GM13977 (cell line): ENCODE results near the gene DNAI7.
A peak's percentile ranks its signal among the peaks of the same experiment; 100 is the strongest.

Experiments
- DNase-seq: peaks from one replicate; pipeline ENCODE4 v3.0.0; 2012; ENCODE audit warnings: low spot score
- CTCF ChIP-seq: IDR thresholded peaks from 2 replicates; pipeline ENCODE4 v1.5.1; 2012; ENCODE audit warnings: mild to moderate bottlenecking, control low read depth; ENCODE audit not compliant: insufficient read depth; ENCODE audit errors: extremely low read depth, missing control alignments
- in situ Hi-C: fragments of 300-500 bp; cut with MboI; formaldehyde crosslinking; loops from one replicate; pipeline ENCODE4 v1.12.0; 2022; ENCODE audit warnings: low sequenced_read_pairs, low pct_unique_long_range_greater_than_20kb, mixed read lengths, inconsistent platforms; ENCODE audit not compliant: unreplicated experiment

DNAI7 gene

GRCh38 chr12:25186038-25186787, 8.7 kb downstream of the DNAI7 start:
- no peak for DNase-seq
- in situ Hi-C loops: no loop called here
- no peak for TF ChIP-seq CTCF

- in situ Hi-C loops: no loop called here
- DNase-seq: no peak
- no peak for TF ChIP-seq CTCF
Observed at GRCh38 chr12:25184132-25184531, 10.8 kb downstream of the DNAI7 start.

- TF ChIP-seq CTCF: no peak
- in situ Hi-C loops: no loop called here
- DNase-seq: no peak
Observed at GRCh38 chr12:25182765-25183164, 12.2 kb downstream of the DNAI7 start.

GRCh38 chr12:25162866-25163265, 32.1 kb downstream of the DNAI7 start:
- DNase-seq: no peak
- in situ Hi-C loops: no loop called here
- TF ChIP-seq CTCF: no peak

DNA sequence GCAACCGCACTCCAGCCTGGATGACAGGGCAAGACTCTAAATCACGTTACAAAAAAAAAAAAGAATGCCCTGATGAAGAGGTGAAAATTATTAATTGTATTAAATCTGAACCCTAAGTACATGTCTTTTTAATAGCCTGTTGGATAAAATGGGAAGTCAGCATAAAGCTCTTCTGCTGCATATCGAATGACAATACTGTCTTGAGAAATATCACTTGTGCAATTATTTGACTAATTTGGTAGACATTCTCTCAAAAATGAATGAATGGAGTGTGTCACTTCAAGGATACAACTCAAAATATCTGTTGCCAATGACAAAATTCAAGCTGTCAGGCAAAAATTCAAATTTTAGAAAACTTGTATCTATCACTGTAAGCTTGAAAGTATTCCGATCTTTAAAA, 38.9 kb downstream of the DNAI7 start:
- DNase-seq: no peak
- no peak for TF ChIP-seq CTCF
- in situ Hi-C loops: no loop called here

DNA sequence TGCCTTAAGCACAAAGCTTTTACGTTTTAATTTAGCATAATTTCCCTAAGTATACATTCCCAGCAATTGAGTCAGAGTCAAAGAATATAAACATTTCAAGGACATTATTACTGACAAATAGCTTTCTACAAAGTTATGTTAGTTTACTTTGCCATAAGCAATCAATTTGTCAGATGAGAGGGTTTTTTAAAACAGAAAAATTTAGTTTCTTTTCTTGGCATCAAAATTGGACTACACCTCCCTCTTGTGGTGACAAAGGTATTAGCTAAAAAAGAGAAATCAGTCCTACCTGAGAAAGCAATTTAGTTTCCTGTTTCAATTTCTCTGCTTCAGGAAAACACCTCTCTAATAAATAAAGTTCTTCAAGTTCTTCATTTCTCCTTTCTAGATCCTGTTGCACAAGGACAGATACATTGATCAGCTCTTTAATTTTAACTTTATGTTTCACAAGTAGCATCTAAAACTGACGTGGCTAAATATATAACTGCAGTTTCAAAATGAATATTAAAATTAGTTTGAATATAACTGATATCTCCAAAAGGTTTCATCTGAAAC, 39.9 kb downstream of the DNAI7 start:
- DNase-seq: peak; percentile 56
- TF ChIP-seq CTCF: peak; percentile 60
- in situ Hi-C loops: no loop called here
